VCaP (cell line): Measurements from ENCODE around the gene KRT4.
"Not testable (repeated sequence)": the region's sequence is repeated elsewhere in the genome, so short reads cannot be mapped to it uniquely, and the experiment has no call there.

ENCODE experiments used
- H3K27ac ChIP-seq: fragments of 450-650 bp; 2 replicates; pipeline ENCODE4 v1.5.1; 2017
- TF ChIP-seq, protein P1 (sequence below): fragments of 450-650 bp; conservative IDR thresholded peaks from 2 replicates; pipeline ENCODE4 v1.5.1; 2017; ENCODE audit warnings: mild to moderate bottlenecking, moderate library complexity

Gene KRT4

DNA sequence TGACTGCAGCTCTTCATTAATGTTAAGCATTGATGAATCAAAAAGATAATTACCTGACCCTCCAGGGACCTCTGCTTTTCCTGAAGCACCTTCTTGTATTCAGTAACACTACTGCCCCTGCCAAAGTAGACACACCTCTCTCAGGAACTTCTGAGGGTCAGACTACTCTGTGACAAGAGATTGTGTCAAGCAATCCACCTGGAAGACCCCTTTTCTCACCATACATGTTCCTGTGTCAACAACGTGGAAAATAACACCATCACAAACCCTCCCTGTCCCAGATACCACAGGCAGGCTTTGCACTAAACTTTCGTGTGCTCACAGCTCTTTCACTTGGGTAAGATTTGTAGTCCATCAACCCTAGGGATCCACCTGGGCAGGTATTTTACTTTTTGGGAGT lies 49.9 kb downstream of the KRT4 start:
- TF ChIP-seq, protein P1, sequence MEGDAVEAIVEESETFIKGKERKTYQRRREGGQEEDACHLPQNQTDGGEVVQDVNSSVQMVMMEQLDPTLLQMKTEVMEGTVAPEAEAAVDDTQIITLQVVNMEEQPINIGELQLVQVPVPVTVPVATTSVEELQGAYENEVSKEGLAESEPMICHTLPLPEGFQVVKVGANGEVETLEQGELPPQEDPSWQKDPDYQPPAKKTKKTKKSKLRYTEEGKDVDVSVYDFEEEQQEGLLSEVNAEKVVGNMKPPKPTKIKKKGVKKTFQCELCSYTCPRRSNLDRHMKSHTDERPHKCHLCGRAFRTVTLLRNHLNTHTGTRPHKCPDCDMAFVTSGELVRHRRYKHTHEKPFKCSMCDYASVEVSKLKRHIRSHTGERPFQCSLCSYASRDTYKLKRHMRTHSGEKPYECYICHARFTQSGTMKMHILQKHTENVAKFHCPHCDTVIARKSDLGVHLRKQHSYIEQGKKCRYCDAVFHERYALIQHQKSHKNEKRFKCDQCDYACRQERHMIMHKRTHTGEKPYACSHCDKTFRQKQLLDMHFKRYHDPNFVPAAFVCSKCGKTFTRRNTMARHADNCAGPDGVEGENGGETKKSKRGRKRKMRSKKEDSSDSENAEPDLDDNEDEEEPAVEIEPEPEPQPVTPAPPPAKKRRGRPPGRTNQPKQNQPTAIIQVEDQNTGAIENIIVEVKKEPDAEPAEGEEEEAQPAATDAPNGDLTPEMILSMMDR, result no peak
- no peak overlapping the region for H3K27ac ChIP-seq

DNA sequence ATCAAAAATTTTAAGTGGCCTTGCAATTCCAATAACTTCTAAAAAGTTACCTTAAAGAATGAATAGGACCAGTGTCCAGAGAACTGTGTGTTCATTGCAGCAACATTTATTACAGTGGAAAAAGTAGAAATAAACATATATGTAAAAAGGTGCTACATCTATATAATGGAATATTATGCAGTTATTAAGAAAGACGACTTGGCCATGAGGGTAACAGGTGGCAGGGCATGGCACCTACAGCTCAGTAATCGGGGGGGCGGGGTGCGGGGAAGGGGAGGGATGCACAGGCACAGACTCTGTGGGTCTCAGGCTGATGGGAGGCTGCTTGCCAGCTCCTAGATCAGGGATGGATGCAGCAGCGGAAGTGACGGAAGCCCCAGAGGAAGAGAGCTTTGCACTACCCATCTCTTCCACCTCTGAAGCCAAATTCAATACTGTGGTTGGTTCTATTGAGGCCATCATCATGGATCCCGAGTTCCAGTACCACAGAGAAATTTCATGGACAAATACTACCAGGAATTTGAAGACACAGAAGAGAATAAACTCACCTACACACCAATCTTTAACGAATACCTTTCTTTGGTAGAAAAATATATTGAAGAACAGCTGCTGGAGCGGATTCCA lies 50.8 kb downstream of the KRT4 start:
- no peak overlapping the region for H3K27ac ChIP-seq
- TF ChIP-seq, protein P1, result no peak

- H3K27ac ChIP-seq, result no peak overlapping the region
- TF ChIP-seq, protein P1, result no peak
Measured at GRCh38 chr12:52761802-52762201, 52.1 kb downstream of the KRT4 start.

- H3K27ac ChIP-seq, result not testable (repeated sequence)
Measured at GRCh38 chr12:52761218-52761617, 52.7 kb downstream of the KRT4 start.

- TF ChIP-seq, protein P1, result no peak
- no peak overlapping the region for H3K27ac ChIP-seq
Measured at GRCh38 chr12:52760623-52761022, 53.3 kb downstream of the KRT4 start.

DNA sequence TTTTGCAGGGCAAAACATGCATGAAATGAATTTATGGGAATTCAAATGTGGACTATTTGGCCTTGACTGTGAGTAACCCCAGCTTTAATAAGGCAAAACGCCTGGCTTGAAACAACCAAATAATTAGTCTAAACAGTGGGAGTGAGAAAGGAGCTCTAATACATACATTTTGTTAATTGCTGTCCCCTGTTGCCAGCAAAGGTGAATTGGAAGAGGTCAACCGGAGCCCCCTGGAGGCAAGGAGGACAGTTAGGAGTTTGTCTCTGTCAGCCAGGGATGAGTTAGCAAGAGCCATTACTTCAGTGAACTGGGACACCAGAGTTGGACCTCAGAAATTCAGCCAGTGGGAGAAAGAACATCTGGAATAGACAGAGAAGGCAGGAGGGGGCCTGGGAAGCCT lies 54.2 kb downstream of the KRT4 start:
- TF ChIP-seq, protein P1, result no peak
- H3K27ac ChIP-seq, result no peak overlapping the region

DNA sequence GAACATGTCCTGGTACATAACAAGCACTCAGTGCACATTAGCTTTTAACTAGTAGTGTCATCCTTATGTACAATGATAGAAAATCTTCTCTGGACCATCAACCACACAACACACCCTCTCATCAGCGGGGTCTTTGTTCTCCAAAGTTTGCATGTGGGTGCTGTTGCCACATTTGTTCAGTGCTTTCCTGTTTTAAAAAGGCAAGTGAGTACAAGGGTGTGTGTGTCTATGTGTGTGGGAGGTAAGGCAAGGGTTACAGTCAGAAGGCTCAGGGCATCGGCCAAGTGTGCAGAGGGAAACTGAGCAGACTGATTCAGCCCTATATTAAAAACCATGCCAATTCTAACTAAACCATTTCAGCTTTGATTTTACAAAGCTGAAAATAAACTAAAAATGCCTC lies 54.7 kb downstream of the KRT4 start:
- TF ChIP-seq, protein P1, result no peak

DNA sequence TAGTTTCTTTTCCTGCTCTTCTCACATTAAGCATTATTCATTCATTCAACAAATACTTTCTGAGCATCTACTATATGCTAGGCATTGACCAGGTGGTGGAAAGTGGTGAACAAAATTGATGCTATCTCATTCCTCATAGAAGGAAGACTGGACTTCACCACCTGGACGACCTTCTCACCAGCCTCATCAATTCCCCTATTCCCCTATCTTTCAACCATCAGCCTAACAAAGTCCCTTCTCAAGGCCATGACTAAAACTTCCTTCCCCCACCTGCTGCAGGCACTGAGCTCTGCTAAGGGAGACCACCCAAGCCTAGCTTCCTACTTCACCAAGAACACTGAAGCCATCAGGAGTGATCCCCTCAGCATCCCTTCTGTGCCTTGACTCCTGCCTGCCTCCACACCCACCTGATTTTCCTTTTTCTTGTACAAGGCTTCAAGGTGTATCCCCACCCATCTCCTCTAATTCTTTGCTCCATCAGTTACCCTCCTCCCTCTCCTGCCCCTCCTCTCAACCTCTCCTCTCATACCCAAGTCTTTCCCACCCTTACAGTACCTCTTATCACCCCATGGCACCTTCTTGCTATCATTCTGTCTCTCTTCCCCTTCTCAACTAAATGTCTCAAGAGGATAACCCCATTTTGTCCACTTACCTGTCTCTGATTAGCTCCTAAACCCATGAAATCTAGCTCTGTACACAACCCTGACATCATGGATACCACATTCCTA lies 56.3 kb downstream of the KRT4 start:
- no peak overlapping the region for H3K27ac ChIP-seq
- TF ChIP-seq, protein P1, result no peak

More for the DNA sequence above, 54.7 kb downstream of the KRT4 start:
- no peak overlapping the region for H3K27ac ChIP-seq
